GM12872 (cell line): ENCODE results near the gene SORCS2.

ENCODE experiments used
- CTCF ChIP-seq: IDR thresholded peaks from 3 replicates; pipeline ENCODE4 v1.5.1; 2011; ENCODE audit warnings: low read depth, mild to moderate bottlenecking, low read length, moderate library complexity; ENCODE audit not compliant: insufficient read depth

SORCS2 gene

GRCh38 chr4:7430368-7430964, 238.1 kb downstream of the SORCS2 start:
- TF ChIP-seq CTCF = no peak

DNA sequence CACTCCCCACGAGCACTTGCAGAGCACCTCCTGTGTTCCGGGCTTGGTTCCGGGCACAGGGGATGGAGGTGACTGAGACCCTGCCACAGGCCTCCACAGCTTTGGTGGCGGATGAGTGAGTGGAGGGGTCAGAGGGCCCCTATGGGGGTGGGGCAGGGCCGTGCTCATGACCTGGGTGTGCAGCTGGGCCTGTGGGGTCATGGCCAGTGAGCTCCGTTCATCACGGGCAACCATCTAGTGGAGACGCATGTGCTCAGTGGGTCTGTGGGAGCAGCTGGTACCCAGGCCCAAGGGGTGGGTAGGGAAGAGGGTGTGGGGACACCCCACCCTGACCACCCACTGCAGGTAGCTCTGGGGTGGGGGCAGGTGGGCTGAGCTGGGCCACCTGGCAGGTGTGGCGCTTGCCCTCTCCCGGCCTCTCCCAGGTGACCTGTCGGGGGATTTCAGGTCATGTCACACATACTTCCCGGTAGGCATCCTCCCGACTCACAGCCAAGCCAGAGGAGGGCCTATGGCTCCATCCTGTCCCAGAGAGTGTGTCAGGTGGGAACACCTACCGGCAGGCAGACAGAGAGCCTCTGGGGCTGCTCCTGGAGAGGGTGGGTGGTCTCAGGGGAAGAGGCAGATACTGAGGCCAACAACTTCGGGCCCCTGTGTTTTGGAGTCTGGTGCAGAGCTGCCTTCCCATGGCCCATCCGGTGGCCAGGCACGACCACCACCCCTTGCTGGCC, 238.8 kb downstream of the SORCS2 start:
- TF ChIP-seq CTCF = no peak

DNA sequence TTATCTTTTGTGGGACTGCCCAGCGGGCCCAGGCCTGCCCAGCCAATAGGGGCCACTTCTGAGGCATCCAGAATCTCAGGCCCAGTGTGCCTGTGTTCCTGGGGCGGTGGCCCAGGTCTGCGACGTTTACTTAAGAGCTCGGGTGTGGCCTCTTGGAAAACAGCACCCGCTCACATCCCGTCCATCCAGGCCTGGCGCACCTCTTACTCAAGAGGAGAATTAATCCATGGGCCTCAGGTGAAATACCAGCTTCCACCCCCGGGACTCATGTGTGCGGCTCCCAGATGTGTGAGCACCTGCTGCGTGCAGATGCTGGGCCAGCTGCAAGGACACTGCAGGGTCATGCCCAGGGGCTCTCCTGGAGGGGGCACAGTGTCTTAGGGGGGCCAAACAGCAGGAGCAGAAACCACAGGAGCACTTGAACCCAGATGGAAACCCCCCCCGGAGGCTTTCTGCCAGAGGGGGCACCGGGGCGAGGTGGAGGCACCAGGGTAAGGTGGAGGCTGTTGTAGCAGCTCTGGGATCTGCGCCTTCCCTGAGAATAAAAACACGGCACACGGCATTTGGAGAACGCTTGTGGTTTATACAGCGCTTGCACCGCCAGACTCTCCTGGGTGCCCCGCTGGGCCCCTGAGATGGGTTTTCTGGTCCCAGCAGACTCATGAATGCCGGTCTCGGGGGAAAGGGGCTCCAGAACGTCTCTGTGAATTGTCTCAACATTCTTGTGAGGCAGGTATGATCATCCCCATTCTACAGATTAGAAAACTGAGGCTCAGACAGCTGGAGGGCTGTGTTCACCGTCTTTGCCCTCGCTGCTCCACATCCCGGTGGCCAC, 239.6 kb downstream of the SORCS2 start:
- TF ChIP-seq CTCF = no peak

DNA sequence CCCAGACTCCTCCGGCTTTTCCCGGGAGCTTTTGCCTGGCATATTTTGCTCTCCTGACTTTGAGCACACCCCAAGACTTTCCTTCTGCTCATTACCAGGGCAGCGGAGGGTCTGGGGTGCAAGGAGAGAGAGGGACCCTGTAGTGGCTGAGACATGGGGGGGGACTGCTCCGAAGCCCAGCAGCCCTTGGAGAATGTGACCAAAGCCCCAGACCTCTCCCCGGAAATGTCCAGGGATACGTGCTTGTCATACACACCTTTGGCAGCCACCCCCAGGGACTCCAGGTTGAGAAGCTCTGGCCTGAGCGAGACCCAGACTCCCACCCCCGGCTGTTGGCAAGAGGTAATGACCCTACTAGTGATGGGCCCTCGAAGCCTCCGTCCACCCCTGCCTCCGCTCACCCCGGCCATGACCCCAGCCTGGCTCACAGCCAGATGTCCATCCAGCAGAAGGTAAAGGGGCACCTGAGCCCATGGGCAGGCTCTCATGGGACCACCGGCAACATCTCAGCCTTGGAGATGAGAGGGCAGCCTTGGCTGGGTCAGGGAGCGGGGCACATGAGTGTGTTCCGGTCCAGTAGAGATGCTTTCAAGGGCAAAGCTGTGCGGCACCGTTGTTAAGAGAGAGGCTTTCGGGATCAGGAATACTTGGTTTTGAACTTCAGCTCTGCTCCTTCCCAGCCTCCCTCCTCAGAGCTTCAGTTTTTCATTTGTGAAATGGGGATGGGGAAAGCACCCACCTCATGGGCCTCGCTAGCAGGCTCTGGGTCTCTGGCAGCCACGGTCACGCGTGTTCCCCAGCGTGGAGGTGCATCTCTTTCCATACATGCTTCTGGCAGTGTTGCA, 240.4 kb downstream of the SORCS2 start:
- no peak for TF ChIP-seq CTCF

GRCh38 chr4:7433376-7434140, 241.2 kb downstream of the SORCS2 start:
- no peak for TF ChIP-seq CTCF

- no peak for TF ChIP-seq CTCF
These were observed 241.9 kb downstream of the SORCS2 start for GRCh38 chr4:7434141-7434765.
